Measurements from ENCODE around the gene CELA2B. TPM values are rescaled to one million over a fixed set of nuclear protein-coding genes. Genes with fewer than 3 reads are reported as not detected.
"Not testable (repeated sequence)": the region's sequence is repeated elsewhere in the genome, so short reads cannot be mapped to it uniquely, and the experiment has no call there.

CELA2B gene
- total RNA-seq, 1 donor from 2014 or later: not detected

DNA sequence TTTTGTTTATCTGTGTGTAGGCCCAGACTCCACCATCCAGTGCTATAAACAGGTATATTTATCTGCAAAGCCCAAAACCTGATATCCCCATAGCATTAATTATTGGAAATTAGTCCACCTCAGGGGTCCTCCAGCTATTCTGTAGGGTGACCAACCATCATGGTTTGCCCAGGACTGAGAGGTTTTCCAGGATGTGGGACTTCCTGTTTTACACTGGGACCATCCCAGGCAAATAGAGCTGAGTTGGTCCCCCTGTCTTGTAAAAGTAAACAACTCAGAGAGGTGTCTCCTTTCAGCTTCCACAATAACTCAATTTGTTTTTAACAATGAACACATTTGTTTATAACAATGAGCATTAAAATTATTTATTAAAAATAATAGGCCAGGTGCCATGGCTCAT, 7.8 kb upstream of the CELA2B start:
- DNase-seq (no peak), ATAC-seq (no peak)
- H3K4me3 ChIP-seq: no peak overlapping the region
- H3K4me1 ChIP-seq: peaks cover 13% of the 10 kb centered on the region
- no peaks in the 10 kb centered on the region for H3K27me3 ChIP-seq (ENCODE audit: low read depth)
- TF ChIP-seq, protein P1, sequence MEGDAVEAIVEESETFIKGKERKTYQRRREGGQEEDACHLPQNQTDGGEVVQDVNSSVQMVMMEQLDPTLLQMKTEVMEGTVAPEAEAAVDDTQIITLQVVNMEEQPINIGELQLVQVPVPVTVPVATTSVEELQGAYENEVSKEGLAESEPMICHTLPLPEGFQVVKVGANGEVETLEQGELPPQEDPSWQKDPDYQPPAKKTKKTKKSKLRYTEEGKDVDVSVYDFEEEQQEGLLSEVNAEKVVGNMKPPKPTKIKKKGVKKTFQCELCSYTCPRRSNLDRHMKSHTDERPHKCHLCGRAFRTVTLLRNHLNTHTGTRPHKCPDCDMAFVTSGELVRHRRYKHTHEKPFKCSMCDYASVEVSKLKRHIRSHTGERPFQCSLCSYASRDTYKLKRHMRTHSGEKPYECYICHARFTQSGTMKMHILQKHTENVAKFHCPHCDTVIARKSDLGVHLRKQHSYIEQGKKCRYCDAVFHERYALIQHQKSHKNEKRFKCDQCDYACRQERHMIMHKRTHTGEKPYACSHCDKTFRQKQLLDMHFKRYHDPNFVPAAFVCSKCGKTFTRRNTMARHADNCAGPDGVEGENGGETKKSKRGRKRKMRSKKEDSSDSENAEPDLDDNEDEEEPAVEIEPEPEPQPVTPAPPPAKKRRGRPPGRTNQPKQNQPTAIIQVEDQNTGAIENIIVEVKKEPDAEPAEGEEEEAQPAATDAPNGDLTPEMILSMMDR (IDR thresholded peaks at IDR 0.05): no peak
- no peak overlapping the region for H3K27ac ChIP-seq
- H3K36me3 ChIP-seq: no peaks in the 10 kb centered on the region
- intact Hi-C loops (cut with DNase I): no loop called here
- no peaks in the 10 kb centered on the region for H3K9me3 ChIP-seq

DNA sequence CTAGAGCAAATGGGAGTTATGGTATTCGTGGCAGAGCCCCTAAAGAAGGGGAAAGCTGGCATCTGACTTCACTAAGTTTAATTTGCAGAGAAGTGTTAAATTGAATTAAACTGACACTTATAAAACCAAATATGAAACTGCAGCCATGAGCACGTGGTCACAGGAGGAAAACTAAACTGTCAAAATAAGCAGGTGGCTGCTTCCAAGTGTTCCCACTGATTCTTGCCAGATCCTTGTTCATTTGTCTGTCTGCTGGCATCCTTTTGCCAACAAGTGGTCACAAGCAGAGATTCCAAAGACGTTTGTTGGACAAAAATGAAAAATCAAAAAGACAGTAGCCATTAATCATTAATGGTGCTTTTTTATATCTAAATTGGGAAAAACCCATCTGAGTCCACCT, 6.5 kb upstream of the CELA2B start:
- TF ChIP-seq, protein P1 (IDR thresholded peaks at IDR 0.05): no peak
- Histone ChIP-seq H3K4me3 (no peak overlapping the region), H3K36me3 (no peaks in the 10 kb centered on the region), H3K27ac (no peak overlapping the region), H3K27me3 (ENCODE audit: low read depth) (no peaks in the 10 kb centered on the region), H3K4me1 (peaks cover 2% of the 10 kb centered on the region), H3K9me3 (no peaks in the 10 kb centered on the region)
- intact Hi-C loops (cut with DNase I): no loop called here
- no peak for DNase-seq
- ATAC-seq: no peak

DNA sequence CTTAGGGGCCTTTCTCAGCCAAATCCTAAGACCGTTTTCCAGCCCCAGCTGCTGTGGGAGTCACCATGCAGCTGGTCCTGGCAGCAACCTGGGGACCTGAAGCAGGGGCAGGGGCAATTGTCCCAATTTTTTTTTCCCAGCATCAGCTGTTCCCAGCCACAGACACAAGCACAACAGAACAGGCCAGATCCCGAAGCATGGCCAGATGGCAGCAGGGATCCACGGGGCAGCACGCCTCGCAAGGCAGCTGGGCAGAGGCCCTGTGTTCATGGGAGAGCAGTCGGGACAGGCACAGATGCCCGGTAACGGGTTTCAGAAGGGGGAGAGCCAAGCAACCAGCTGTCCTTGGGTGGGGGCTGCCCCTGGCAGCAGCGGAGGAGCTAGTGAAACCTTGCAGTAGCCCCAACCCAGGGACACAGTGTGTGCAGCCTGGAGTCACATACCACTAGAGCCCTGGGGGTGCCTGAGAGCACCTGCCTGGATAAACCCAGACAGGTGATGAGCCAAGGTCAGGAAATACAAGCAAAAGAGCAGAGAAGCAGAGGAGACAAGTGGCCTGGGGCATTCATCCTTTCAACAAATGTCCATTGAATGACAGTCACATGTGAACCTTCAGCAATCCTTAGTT, 6.0 kb upstream of the CELA2B start:
- H3K4me3 ChIP-seq; H3K27ac ChIP-seq; H3K36me3 ChIP-seq; intact Hi-C loops (cut with DNase I); ATAC-seq; H3K4me1 ChIP-seq; H3K27me3 ChIP-seq (ENCODE audit: low read depth); DNase-seq; H3K9me3 ChIP-seq: not testable (repeated sequence)

DNA sequence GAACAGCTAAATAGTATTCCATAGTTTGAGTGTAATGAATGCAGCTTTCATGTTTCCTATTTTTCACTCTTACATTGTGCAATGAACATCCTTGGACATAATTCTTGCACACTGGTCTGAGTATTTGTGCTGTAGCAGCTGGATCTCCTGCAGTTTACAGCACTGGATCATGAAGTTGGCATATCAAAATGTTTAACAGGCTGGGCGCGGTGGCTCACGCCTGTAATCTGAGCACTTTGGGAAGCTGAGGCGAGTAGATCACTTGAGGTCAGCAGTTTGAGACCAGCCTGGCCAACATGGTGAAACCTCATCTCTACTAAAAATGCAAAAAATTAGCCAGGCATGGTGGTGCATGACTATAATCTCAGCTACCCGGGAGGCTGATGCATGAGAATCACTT, 4.8 kb upstream of the CELA2B start:
- ATAC-seq; H3K27ac ChIP-seq; intact Hi-C loops (cut with DNase I); H3K4me3 ChIP-seq; H3K9me3 ChIP-seq; DNase-seq; H3K27me3 ChIP-seq (ENCODE audit: low read depth); H3K36me3 ChIP-seq; H3K4me1 ChIP-seq: not testable (repeated sequence)

DNA sequence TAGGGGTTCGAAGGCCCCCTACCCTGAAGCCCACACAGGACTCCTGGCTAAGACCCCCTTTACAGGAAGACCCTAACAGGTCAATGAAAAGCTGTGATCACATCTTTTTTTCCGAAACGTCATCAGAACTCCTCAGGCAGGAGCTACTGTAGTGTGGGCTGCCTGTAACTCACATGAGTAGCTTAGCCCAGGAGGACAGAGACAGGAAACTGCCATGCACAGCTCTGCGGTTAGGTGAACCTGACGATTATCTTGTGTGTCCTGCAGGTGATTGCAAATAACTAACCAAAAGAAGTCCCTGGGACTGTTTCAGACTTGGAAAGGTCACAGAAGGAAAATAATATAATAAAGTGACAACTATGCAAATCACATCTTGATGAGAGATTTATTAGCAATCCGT, 4.2 kb upstream of the CELA2B start:
- H3K27ac ChIP-seq; ATAC-seq; DNase-seq; H3K4me1 ChIP-seq; intact Hi-C loops (cut with DNase I); H3K36me3 ChIP-seq; H3K9me3 ChIP-seq; H3K4me3 ChIP-seq; H3K27me3 ChIP-seq (ENCODE audit: low read depth): not testable (repeated sequence)

DNA sequence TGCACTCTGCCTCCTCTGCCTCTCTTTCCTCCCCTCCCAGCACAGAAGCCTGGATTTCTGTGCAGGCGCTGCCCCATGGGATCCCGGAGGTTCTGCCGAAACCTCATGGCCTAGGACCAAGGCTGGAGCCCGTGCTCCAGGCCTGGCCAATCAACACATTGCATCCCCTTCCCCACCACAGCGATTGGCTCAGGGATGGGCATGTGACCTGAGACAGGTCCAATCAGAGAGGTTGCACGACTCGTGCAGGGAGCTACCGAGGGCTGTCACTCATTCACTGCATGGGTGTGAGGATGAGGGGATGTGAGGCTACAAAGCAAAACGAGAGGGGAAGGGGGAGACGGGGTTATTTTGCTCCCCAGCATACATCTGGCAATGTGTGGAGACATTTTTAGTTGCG, 3.3 kb upstream of the CELA2B start:
- ATAC-seq (no peak), DNase-seq (no peak)
- Histone ChIP-seq H3K27ac (no peak overlapping the region), H3K4me3 (no peak overlapping the region), H3K27me3 (ENCODE audit: low read depth) (no peaks in the 10 kb centered on the region), H3K4me1 (no peaks in the 10 kb centered on the region), H3K9me3 (no peaks in the 10 kb centered on the region), H3K36me3 (no peaks in the 10 kb centered on the region)
- TF ChIP-seq, protein P1 (IDR thresholded peaks at IDR 0.05): no peak
- intact Hi-C loops (cut with DNase I): no loop called here

DNA sequence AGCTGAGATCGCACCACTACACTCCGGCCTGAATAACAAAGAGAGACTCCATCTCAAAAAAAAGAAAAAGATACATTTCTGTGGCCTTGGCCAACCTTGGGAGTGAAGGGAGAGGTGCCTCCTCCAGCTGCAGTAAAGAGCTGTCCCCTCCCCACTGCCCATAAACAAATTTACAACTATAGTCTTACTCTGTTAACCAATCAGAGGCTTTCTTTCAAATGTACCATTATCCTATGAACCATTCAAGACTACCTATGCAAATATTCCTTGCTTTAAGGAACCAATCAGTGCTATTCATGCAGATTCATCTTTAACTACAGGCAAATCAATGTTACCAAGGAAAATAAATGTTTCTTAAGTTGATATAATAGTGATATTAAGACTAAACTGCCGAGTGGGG, 1.0 kb downstream of the CELA2B start:
- Histone ChIP-seq H3K27me3 (ENCODE audit: low read depth) (no peaks in the 10 kb centered on the region), H3K27ac (no peak overlapping the region), H3K36me3 (no peaks in the 10 kb centered on the region), H3K9me3 (no peaks in the 10 kb centered on the region), H3K4me1 (no peaks in the 10 kb centered on the region), H3K4me3 (no peak overlapping the region)
- TF ChIP-seq, protein P1 (IDR thresholded peaks at IDR 0.05): no peak
- intact Hi-C loops (cut with DNase I): no loop called here
- DNase-seq (no peak), ATAC-seq (no peak)

Data from lower lobe of right lung (tissue), 2 donors.